Activated T-cell treated with anti-CD3 and anti-CD28 coated beads for 4 hours (primary cell): Measurements from ENCODE around the gene FAM234A.

Experiments
- DNase-seq: peaks from one replicate; pipeline ENCODE4 v3.0.0-alpha.2; 2020

Gene FAM234A

GRCh38 chr16:283033-283805, 48.6 kb downstream of the FAM234A start, which contains the start of gene PDIA2:
PDIA2 (plus strand) TSS chr16:283164; CDS start chr16:283170, 6 bp downstream.
- DNase-seq = no peak

- DNase-seq = no peak
Measured at GRCh38 chr16:284204-285120, 49.8 kb downstream of the FAM234A start.

GRCh38 chr16:285146-286055, 50.8 kb downstream of the FAM234A start:
- DNase-seq = no peak

GRCh38 chr16:286491-287297, 52.1 kb downstream of the FAM234A start:
- DNase-seq = no peak

- DNase-seq = no peak
Measured at GRCh38 chr16:287298-287811, 52.7 kb downstream of the FAM234A start.

GRCh38 chr16:287981-288920, 53.6 kb downstream of the FAM234A start:
- no peak for DNase-seq

- DNase-seq = no peak
Measured at GRCh38 chr16:289395-289997, 54.9 kb downstream of the FAM234A start.

GRCh38 chr16:290015-290680, 55.5 kb downstream of the FAM234A start:
- DNase-seq = no peak

- DNase-seq = no peak
Measured at GRCh38 chr16:290681-291405, 56.2 kb downstream of the FAM234A start.

GRCh38 chr16:291539-291938, 56.9 kb downstream of the FAM234A start:
- no peak for DNase-seq

GRCh38 chr16:293043-293775, 58.6 kb downstream of the FAM234A start:
- DNase-seq = no peak

GRCh38 chr16:296276-296675, 61.7 kb downstream of the FAM234A start:
- DNase-seq = no peak

GRCh38 chr16:296806-297510, 62.3 kb downstream of the FAM234A start:
- DNase-seq = no peak

- DNase-seq = no peak
Measured at GRCh38 chr16:297832-298231, 63.2 kb downstream of the FAM234A start.

GRCh38 chr16:301235-301634, 66.6 kb downstream of the FAM234A start:
- no peak for DNase-seq

- no peak for DNase-seq
Measured at GRCh38 chr16:301950-302349, 67.3 kb downstream of the FAM234A start.

- no peak for DNase-seq
Measured at GRCh38 chr16:303760-304505, 69.3 kb downstream of the FAM234A start.
